GM21515 (cell line): Measurements from ENCODE around the gene MATCAP1.

ENCODE experiments used
- ATAC-seq: cut with Tn5 transposase; IDR thresholded peaks from one replicate; pipeline ENCODE4 v1.9.1; 2021; ENCODE audit not compliant: unreplicated experiment

The MATCAP1 gene

DNA sequence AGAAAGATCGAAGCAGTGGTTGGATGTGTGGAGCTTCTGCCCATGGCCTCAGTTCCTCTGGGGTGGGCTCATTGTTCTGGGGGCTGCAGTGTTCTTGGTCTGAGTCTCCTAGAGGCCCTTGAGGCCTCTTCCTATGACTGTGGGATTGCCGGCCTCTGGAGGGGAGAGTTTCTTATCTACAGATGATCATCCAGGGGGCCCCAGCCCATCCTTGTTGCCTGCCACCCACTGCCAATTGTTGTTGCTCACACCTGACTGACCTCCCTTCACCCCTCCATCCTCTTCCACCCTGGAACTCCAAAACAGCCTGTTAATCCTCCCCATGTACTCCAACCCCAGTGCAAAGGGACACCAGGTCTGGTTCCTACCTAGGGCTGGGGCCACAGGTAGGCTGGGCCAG lies 38.8 kb downstream of the MATCAP1 start:
- ATAC-seq, result no peak

DNA sequence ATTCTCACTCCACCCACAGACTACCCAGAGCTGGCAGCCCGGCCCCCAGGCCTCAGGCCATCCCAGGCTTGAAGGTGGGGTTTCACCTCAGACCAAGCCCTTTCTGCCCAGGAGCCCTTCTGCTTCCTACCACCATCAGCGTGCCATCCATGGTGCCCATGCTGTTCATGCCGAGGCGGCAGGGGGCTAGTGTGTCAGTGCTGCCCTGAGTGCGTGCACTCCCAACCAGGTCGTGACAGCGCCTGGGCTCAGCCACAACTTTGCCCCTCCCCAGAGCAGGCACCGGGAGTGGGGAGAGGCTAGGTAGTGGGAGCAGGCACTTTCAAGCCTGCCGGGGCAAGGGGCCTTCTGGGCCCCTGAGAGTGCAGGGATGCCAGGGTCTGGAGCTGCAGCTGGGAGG lies 41.4 kb downstream of the MATCAP1 start:
- no peak for ATAC-seq

GRCh38 chr16:67141391-67141790 lies 42.4 kb downstream of the MATCAP1 start:
- no peak for ATAC-seq

DNA sequence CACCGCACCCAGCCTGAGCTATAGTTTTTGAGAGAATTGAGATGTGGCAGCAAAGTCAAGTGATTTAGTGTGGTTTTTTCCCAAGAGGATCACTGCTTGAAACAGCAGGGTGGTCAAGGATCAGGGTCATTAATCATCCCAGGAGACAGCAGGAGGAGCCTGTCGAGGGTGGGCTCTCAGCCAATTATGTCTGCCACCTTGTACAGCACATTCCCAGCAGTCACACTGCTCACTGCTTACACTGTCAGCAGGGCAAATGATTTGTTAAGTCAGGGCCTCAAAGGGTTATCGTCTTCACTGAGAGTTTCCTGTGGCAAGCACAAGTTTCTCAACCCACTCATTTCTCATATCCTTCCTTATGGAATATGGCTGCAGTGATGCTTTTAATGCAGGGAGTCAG lies 46.2 kb downstream of the MATCAP1 start:
- no peak for ATAC-seq

DNA sequence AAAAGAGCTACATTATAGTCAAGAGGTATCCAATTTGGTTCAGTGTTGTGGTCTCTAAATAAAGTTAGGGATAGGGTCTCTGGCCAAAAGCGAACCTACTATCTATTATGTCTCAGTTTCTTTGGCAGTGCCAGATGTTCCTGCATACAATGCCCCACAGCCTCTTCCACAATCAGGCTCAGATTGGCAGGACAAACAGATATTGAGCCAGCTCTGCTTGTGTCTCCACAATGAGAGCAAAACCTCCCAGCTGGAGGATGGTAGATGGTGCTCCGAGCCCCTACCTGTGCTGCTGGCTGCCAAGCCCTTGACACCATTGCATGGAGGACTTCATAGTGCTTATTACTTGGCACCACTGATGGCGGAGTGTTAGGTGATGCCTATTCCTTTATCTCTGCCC lies 54.3 kb downstream of the MATCAP1 start:
- ATAC-seq, result no peak

DNA sequence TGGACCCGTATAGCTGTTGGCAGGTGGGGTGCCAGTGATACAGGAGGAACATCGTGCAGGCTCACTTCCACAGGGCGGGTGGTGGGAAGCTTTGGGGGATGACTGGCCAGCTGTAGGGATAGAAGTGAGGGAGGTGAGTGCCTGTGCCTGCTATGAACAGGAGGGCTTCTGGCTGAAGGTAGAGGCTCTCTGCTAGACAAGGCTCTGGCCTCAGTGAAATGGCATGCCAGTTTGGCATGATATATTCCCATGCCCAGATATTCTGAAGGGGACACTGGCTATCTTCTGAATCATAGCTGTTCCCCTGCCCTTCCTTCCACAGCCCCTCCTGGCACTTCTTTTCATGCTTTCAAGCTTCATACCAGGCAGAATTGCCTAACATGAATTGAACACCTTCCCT lies 54.9 kb downstream of the MATCAP1 start:
- ATAC-seq, result no peak

- ATAC-seq, result no peak
Measured at GRCh38 chr16:67128417-67128816, 55.3 kb downstream of the MATCAP1 start.
